Activated CD4-positive, CD25-positive, alpha-beta regulatory T cell treated with anti-CD3 and anti-CD28 coated beads, Interleukin-2, amount 50 U/mL, for 24 hours (primary cell): Measurements from ENCODE around the gene MYL9.

Experiments
- ATAC-seq, 2 donors: fragments of 150-1000 bp; cut with Tn5 transposase; one replicate each; pipeline ENCODE4 v1.10.0; 2021; ENCODE audit warnings: mild to moderate bottlenecking in 1 of 2, moderate library complexity in 1 of 2

MYL9 gene

GRCh38 chr20:36526521-36527011 lies 14.8 kb upstream of the MYL9 start:
- ATAC-seq, result no peak

- no peak for ATAC-seq
These were observed 13.8 kb upstream of the MYL9 start for GRCh38 chr20:36527331-36528125.

GRCh38 chr20:36528176-36528874 lies 13.0 kb upstream of the MYL9 start:
- no peak for ATAC-seq

GRCh38 chr20:36528875-36529417 lies 12.4 kb upstream of the MYL9 start:
- no peak for ATAC-seq

GRCh38 chr20:36532388-36532787 lies 8.9 kb upstream of the MYL9 start:
- no peak for ATAC-seq

GRCh38 chr20:36532822-36533221 lies 8.5 kb upstream of the MYL9 start:
- no peak for ATAC-seq

- no peak for ATAC-seq
These were observed 3.1 kb upstream of the MYL9 start for GRCh38 chr20:36538026-36538722.

GRCh38 chr20:36540551-36541211 lies 638 bp upstream of the MYL9 start:
- ATAC-seq, result no peak

GRCh38 chr20:36541768-36542488 lies 609 bp downstream of the MYL9 start:
- ATAC-seq, result no peak

- no peak for ATAC-seq
These were observed 1.3 kb downstream of the MYL9 start for GRCh38 chr20:36542516-36543183.

- ATAC-seq, result no peak
These were observed 2.1 kb downstream of the MYL9 start for GRCh38 chr20:36543184-36544133.

- ATAC-seq, result no peak
These were observed 3.1 kb downstream of the MYL9 start for GRCh38 chr20:36544134-36545018.

- ATAC-seq, result no peak
These were observed 4.9 kb downstream of the MYL9 start for GRCh38 chr20:36546111-36546736.

- ATAC-seq, result no peak
These were observed 6.1 kb downstream of the MYL9 start for GRCh38 chr20:36547186-36548005.

GRCh38 chr20:36548006-36548315 lies 6.6 kb downstream of the MYL9 start:
- ATAC-seq, result no peak

- ATAC-seq, result no peak
These were observed 7.6 kb downstream of the MYL9 start for GRCh38 chr20:36548704-36549627.

GRCh38 chr20:36549628-36549941 lies 8.3 kb downstream of the MYL9 start:
- no peak for ATAC-seq
